ENCODE measurements around the gene TFAP2B.

The TFAP2B gene

GRCh38 chr6:50889497-50889896, 70.8 kb downstream of the TFAP2B start:
- DNase-seq = no peak
- H3K27ac ChIP-seq (ENCODE audit: insufficient read depth in 1 of 2, low read depth in 1 of 2, low read length in 2 of 2, poor library complexity in 1 of 2, severe bottlenecking in 2 of 2) = no peak overlapping the region
- ChIA-PET CTCF (no interaction called here), POLR2A (no interaction called here)
- H3K9me3 ChIP-seq (ENCODE audit: control extremely low read depth in 1 of 5, control insufficient read depth in 4 of 5, insufficient read depth in 2 of 5, low read depth in 1 of 5, low read length in 4 of 5) = no peaks in the 10 kb centered on the region
- H3K4me1 ChIP-seq (ENCODE audit: control extremely low read depth in 1 of 4, control insufficient read depth in 4 of 4, insufficient read depth in 4 of 4, low read length in 3 of 4) = no peaks in the 10 kb centered on the region
- WGBS (ENCODE audit: insufficient coverage) = 60% methylated on average over 2 of the region's 3 CpGs
- no peaks in the 10 kb centered on the region for H3K36me3 ChIP-seq (ENCODE audit: control insufficient read depth in 4 of 4, insufficient read depth in 4 of 4, low read length in 3 of 4)
- no peak overlapping the region for H3K4me3 ChIP-seq (ENCODE audit: control insufficient read depth in 1 of 7, extremely low read depth in 1 of 7, insufficient read depth in 4 of 7, low read depth in 2 of 7, low read length in 6 of 7)
- H3K27me3 ChIP-seq (replicated peaks in 2 of 5; ENCODE audit: control insufficient read depth in 4 of 5, insufficient read depth in 5 of 5, low read length in 4 of 5) = no peaks in the 10 kb centered on the region

GRCh38 chr6:50889935-50890334, 71.3 kb downstream of the TFAP2B start:
- 83% methylated on average over 1 of the region's 2 CpGs for WGBS (ENCODE audit: insufficient coverage)
- ChIA-PET POLR2A (no interaction called here), CTCF (no interaction called here)
- Histone ChIP-seq H3K27ac (ENCODE audit: insufficient read depth in 1 of 2, low read depth in 1 of 2, low read length in 2 of 2, poor library complexity in 1 of 2, severe bottlenecking in 2 of 2) (no peak overlapping the region), H3K4me3 (ENCODE audit: control insufficient read depth in 1 of 7, extremely low read depth in 1 of 7, insufficient read depth in 4 of 7, low read depth in 2 of 7, low read length in 6 of 7) (no peak overlapping the region), H3K36me3 (ENCODE audit: control insufficient read depth in 4 of 4, insufficient read depth in 4 of 4, low read length in 3 of 4) (no peaks in the 10 kb centered on the region), H3K27me3 (replicated peaks in 2 of 5; ENCODE audit: control insufficient read depth in 4 of 5, insufficient read depth in 5 of 5, low read length in 4 of 5) (no peaks in the 10 kb centered on the region), H3K4me1 (ENCODE audit: control extremely low read depth in 1 of 4, control insufficient read depth in 4 of 4, insufficient read depth in 4 of 4, low read length in 3 of 4) (no peaks in the 10 kb centered on the region), H3K9me3 (ENCODE audit: control extremely low read depth in 1 of 5, control insufficient read depth in 4 of 5, insufficient read depth in 2 of 5, low read depth in 1 of 5, low read length in 4 of 5) (peaks cover 0 to 2% (median 0%) of the 10 kb centered on the region in 5 experiments)
- no peak for DNase-seq

DNA sequence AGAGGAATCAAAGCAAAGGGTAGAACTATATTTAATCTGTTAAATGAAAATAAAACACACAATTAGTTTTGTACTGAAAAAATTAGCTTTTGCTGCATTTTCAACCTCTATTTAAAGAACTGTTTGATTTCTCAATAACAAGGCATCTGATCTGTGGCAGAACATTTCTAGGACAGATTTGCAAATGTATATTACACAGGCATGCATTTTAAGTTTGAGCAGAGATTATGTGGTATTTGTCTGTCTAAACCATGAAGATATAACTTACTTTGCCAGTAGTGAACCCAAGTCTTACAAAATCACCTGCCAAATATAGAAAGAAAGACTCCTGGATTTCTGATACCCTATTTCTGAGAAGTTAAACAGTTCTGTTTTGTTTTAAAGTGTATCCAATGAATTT, 71.9 kb downstream of the TFAP2B start:
- H3K4me1 ChIP-seq (ENCODE audit: control extremely low read depth in 1 of 4, control insufficient read depth in 4 of 4, insufficient read depth in 4 of 4, low read length in 3 of 4) = no peaks in the 10 kb centered on the region
- CTCF ChIA-PET = no interaction called here
- POLR2A ChIA-PET = no interaction called here

DNA sequence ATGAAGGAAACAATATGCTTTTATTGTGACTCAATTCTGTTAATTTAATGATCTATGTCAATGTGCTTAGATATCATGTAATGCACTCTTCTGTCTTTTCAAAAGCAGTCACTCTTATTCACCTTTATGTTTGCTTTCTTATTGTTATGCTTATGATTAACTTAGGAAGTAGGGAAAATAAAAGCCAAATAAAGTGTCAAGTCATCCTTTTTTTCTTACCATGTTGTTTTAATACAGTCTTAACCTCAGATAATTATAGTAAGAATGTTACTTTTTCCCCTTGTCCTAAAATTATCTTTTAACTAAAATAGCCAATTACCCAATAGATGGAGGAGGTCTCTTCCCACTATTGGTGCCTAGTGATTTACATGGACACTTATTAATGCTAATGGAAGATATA, 72.6 kb downstream of the TFAP2B start:
- Histone ChIP-seq H3K4me3 (ENCODE audit: control insufficient read depth in 1 of 7, extremely low read depth in 1 of 7, insufficient read depth in 4 of 7, low read depth in 2 of 7, low read length in 6 of 7) (no peak overlapping the region), H3K36me3 (ENCODE audit: control insufficient read depth in 4 of 4, insufficient read depth in 4 of 4, low read length in 3 of 4) (no peaks in the 10 kb centered on the region), H3K27ac (ENCODE audit: insufficient read depth in 1 of 2, low read depth in 1 of 2, low read length in 2 of 2, poor library complexity in 1 of 2, severe bottlenecking in 2 of 2) (no peak overlapping the region), H3K4me1 (ENCODE audit: control extremely low read depth in 1 of 4, control insufficient read depth in 4 of 4, insufficient read depth in 4 of 4, low read length in 3 of 4) (no peaks in the 10 kb centered on the region), H3K9me3 (ENCODE audit: control extremely low read depth in 1 of 5, control insufficient read depth in 4 of 5, insufficient read depth in 2 of 5, low read depth in 1 of 5, low read length in 4 of 5) (peaks cover 0 to 2% (median 0%) of the 10 kb centered on the region in 5 experiments), H3K27me3 (replicated peaks in 2 of 5; ENCODE audit: control insufficient read depth in 4 of 5, insufficient read depth in 5 of 5, low read length in 4 of 5) (no peaks in the 10 kb centered on the region)
- ChIA-PET POLR2A (no interaction called here), CTCF (no interaction called here)
- DNase-seq = no peak

More for the DNA sequence above, 71.9 kb downstream of the TFAP2B start:
- Histone ChIP-seq H3K36me3 (ENCODE audit: control insufficient read depth in 4 of 4, insufficient read depth in 4 of 4, low read length in 3 of 4) (no peaks in the 10 kb centered on the region), H3K27ac (ENCODE audit: insufficient read depth in 1 of 2, low read depth in 1 of 2, low read length in 2 of 2, poor library complexity in 1 of 2, severe bottlenecking in 2 of 2) (no peak overlapping the region), H3K9me3 (ENCODE audit: control extremely low read depth in 1 of 5, control insufficient read depth in 4 of 5, insufficient read depth in 2 of 5, low read depth in 1 of 5, low read length in 4 of 5) (peaks cover 0 to 2% (median 0%) of the 10 kb centered on the region in 5 experiments), H3K4me3 (ENCODE audit: control insufficient read depth in 1 of 7, extremely low read depth in 1 of 7, insufficient read depth in 4 of 7, low read depth in 2 of 7, low read length in 6 of 7) (no peak overlapping the region), H3K27me3 (replicated peaks in 2 of 5; ENCODE audit: control insufficient read depth in 4 of 5, insufficient read depth in 5 of 5, low read length in 4 of 5) (no peaks in the 10 kb centered on the region)
- DNase-seq = no peak
